ENCODE measurements around the gene ASIC1.

Gene ASIC1

DNA sequence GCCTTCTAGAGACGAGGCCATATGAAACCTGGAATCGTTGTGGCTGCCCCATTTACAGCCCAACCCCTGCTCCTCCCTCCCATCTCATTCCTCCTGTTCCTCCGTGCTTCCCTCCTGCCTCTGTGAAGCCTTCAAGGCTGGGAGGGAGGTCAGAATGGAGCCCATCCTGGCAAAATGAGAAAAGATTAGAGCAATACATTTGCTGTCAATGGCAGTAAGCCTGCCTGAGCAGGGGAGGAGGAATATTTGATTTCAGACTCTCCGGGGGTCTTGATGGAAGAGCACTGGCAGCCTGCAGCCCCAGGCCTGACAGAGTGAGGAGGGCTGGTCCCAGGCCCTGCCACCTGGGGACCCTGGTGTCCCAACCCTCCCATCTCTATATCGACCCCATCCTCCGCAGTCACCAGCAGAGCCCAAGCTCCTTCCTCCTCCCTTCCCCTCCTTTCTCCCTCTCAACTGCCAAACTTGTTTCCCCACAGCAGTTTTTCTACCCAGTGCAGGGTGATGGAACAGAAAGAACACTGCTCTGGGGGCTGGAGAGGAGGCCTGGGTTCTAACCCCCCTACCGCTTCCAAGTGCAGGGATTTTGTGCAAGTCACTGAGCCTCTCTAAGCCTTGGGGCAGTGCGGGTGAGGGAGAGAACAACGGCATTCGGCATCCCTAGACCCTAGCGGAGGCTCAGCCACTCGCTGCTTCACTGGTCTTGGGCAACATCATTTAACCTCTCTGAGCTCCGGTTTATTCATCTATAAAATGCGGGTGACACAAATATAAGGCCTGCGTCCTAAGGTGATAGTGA lies 16.1 kb upstream of the ASIC1 start:
- no peak for DNase-seq (ENCODE audit: low spot score)

GRCh38 chr12:50041962-50042361 lies 15.4 kb upstream of the ASIC1 start:
- DNase-seq (ENCODE audit: low spot score), result no peak

- DNase-seq (ENCODE audit: low spot score), result no peak
Measured at GRCh38 chr12:50042693-50043092, 14.7 kb upstream of the ASIC1 start.

- DNase-seq (ENCODE audit: low spot score), result no peak
Measured at GRCh38 chr12:50043308-50043707, 14.1 kb upstream of the ASIC1 start.

- DNase-seq (ENCODE audit: low spot score), result no peak
Measured at GRCh38 chr12:50043854-50044253, 13.5 kb upstream of the ASIC1 start.

- DNase-seq (ENCODE audit: low spot score), result no peak
Measured at GRCh38 chr12:50047693-50048250, 9.6 kb upstream of the ASIC1 start.

GRCh38 chr12:50049254-50050118 lies 7.9 kb upstream of the ASIC1 start:
- DNase-seq (ENCODE audit: low spot score), result no peak

DNA sequence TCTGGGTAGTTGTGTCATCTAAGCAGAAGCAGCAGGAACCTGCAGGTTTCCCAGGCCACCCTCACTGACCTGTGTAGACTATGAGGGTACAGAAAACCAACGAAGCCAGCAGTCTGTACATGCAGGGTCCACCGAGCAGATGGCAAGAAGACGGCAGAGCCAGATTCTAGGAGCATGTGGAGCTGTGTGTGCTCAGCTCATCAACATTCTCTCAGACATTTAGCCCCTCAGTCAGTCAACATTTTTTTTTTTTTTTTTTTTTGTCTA lies 7.3 kb upstream of the ASIC1 start:
- no peak for DNase-seq (ENCODE audit: low spot score)

DNA sequence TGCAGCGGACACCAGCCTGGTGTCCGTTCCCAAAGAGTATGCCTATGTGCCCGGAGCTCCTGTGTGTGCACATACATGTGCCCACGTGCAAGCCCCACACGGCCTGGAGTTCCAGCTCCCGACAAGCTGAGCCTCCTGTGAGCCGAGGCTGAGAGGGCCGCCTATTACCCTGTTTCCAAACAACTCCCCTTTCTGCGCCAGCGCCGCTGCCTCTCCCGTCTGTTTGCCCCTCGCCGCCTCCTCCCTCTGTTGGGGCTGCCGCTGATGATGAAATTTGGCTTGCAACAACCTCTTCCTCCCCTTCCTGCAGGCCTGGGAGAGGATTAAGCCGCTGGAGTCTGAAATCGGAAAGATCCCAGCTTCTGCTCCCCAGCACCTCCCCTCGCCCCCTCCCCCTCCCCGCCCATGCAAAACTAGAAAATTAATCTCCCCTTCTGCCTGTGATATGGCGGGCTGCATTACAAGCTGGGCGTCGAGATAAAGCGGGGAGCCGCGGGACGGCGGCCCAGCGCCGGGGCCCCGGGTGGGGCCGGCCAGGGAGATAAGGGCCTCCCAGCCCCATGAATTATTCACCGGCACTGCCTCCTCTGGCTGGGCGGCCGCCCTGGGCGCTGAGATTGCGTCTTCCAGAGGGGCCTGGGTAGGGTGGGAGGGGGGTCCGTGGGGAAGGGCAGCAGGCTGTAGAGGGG lies 6.8 kb upstream of the ASIC1 start:
- peak; percentile 78 for DNase-seq (ENCODE audit: low spot score)

- no peak for DNase-seq (ENCODE audit: low spot score)
Measured at GRCh38 chr12:50051101-50051806, 6.1 kb upstream of the ASIC1 start.

- no peak for DNase-seq (ENCODE audit: low spot score)
Measured at GRCh38 chr12:50052544-50052943, 4.9 kb upstream of the ASIC1 start.

DNA sequence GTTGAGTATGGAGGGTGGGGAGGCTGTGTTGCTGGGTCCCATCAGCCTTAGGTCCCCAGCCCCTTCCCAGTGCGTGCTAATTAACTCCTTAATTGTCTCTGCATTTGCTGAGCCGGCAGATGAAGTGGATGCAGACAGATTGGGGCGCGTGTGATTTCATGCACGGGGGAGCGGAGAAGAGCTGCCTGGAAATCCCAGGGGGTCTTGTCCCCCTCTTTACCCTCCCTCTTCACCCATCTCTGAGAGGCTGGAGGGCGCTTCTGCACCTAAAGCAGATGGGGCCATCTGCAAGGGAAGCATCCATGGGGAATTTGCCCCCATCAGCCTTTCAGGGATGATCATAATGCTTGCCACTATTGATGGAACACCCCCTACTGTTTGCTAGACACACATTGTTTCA lies 4.4 kb upstream of the ASIC1 start:
- DNase-seq (ENCODE audit: low spot score), result no peak

DNA sequence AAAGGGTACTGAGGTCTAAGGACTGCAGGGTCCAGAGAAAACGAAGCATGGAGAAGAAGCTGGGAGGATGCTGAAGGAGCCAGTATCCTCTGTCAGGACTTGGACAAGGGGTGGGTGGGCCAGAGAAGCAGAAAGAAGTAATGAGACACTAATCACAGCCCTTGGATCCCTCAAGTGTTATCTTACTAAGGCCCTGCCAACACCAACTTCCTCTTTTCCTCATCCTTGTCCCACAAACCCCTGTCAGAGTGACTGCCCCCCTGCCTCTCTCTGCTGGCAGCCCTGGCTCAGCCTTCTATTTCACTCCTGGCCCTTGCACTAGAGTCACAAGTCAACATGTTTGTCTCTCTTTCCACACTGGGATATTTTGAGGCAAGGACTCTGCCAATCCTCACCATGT lies 3.8 kb upstream of the ASIC1 start:
- DNase-seq (ENCODE audit: low spot score), result no peak

GRCh38 chr12:50055831-50056638 lies 1.4 kb upstream of the ASIC1 start:
- DNase-seq (ENCODE audit: low spot score), result peak; percentile 87

DNA sequence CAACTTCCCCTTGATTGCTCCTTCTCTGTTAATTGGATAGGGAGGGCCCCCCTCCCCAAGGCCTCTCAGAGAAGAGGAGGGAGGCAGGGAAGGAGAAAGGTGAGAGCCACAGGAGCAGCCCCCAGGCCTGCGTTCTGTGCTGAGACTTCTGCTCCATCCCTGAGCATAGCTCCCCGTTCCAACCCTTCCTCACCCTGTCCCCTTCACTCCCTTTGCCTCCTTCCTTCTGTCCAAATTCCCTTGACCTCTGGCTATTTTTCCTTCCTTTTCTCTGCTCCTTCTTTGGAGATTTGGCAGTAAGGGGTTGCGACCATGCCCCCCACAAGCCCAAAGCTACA lies 788 bp upstream of the ASIC1 start:
- no peak for DNase-seq (ENCODE audit: low spot score)

DNA sequence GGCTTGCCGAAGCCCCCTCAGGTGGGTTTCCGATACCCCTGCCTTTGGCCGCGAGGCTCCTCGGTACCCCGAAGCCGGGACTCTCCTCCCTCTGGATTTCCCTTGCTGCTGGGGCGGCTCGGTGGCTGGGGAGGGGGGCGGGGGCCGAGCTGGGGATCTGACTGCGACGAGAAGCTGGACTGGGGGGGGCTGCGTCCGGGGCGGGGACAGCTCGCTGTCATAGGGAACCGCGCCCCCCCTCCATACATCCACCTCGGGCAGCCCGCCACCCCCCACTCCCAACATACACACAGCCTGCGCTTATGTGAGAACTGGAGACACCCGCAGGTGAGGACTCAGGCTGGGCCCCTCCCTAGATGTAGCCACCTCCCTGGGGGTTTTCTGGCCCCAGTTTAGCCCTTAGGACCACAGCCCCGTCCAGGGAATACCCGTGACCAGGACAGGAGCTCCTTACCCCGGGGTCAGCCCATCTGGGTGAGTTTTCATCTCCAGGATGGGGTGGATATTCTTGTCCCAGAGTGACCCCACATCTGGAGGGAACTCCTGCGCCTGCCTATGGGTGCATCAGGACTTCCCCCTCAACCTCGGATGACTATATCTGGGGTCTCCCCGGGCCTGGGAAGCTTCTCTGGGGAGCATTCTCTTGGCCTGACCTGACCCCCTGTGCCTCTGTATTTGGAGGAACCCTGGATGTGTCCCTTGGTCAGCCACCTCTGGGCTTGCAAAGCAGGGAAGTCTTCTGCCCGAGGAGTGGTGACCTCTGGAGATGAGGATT lies 687 bp downstream of the ASIC1 start:
- no peak for DNase-seq (ENCODE audit: low spot score)

GRCh38 chr12:50058743-50059312 lies 1.4 kb downstream of the ASIC1 start:
- no peak for DNase-seq (ENCODE audit: low spot score)

GRCh38 chr12:50059440-50060119 lies 2.2 kb downstream of the ASIC1 start:
- DNase-seq (ENCODE audit: low spot score), result no peak

DNA sequence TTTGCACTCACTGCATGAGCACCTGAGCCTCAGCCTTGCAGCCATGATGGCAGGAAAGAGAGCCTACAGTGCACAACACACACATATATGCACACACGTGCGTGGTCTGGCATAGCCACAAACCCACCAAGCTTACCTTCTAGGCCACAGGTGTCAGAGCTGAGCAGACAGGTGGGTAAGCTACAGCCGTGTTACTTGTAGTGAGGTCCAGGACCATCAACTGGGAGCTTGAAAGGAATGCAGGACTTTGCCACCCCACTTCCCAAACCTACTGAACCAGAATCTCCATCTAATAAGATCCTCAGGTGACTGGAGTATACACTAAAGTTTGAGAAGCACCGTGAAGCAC lies 2.7 kb downstream of the ASIC1 start:
- no peak for DNase-seq (ENCODE audit: low spot score)

GRCh38 chr12:50061171-50061570 lies 3.8 kb downstream of the ASIC1 start:
- no peak for DNase-seq (ENCODE audit: low spot score)

Data from HuH-7 (cell line).